ENCODE results near the gene BMPR1A. TPM values are rescaled to one million over a fixed set of nuclear protein-coding genes. Genes with fewer than 3 reads are reported as not detected.

Gene BMPR1A
- polyA plus RNA-seq, 2 of the 4 experiments (the other 2 are of a cell fraction) = 25.5 to 39.0 TPM

- TF ChIP-seq CHD4 (IDR thresholded peaks at IDR 0.05; ENCODE audit: borderline replicate concordance) (no peak), CTCF (IDR thresholded peaks at IDR 0.05) (no peak), POLR2A (IDR thresholded peaks at IDR 0.05; ENCODE audit: low read length) (no peak), CHD2 (IDR thresholded peaks at IDR 0.05; ENCODE audit: low read length, partially characterized antibody) (no peak), SREBF2 (IDR thresholded peaks at IDR 0.05) (no peak), ESRRA (IDR thresholded peaks at IDR 0.05; ENCODE audit: borderline replicate concordance, low read length) (no peak)
- DNase-seq (ENCODE audit: low read depth in 1 of 2, low spot score in 1 of 2) (no peak), FAIRE-seq (no peak), ATAC-seq (no peak)
- 71% methylated on average over 4 of the region's 4 CpGs for WGBS (ENCODE audit: missing lambda C conversion rate)
- CTCF ChIA-PET = interaction anchor here (0.8 kb wide), 1 partner anchor 184 kb away, joined by 3 read pairs; no protein-coding TSS in a partner anchor
- Histone ChIP-seq H3K4me1 (peaks cover 22% of the 10 kb centered on the region; the same call in 2 of the 3 replicates), H3K4me2 (no peak overlapping the region), H3K4me3 (no peak overlapping the region), H3K9me3 (no peaks in the 10 kb centered on the region), H3K27ac (no peak overlapping the region)
- POLR2A ChIA-PET = no interaction called here
These were observed 116.3 kb downstream of the BMPR1A start for GRCh38 chr10:86872757-86873156.

- Histone ChIP-seq H3K4me1 (peaks cover 11% of the 10 kb centered on the region; the same call in 1 of the 3 replicates), H3K4me2 (no peak overlapping the region), H3K4me3 (no peak overlapping the region), H3K9me3 (no peaks in the 10 kb centered on the region), H3K27ac (no peak overlapping the region)
- ChIA-PET CTCF (interaction anchor here (0.5 to 2.5 kb wide), 5 partner anchors 13 to 87 kb away, joined by 3 to 7 read pairs (median 3); no protein-coding TSS in a partner anchor), POLR2A (interaction anchor here (0.7 kb wide), 1 partner anchor 72 kb away, joined by 3 read pairs; no protein-coding TSS in a partner anchor)
- no peak for ATAC-seq
- no peak for DNase-seq (ENCODE audit: low read depth in 1 of 2, low spot score in 1 of 2)
- WGBS (ENCODE audit: missing lambda C conversion rate) = 91% methylated on average over 2 of the region's 2 CpGs
- FAIRE-seq = no peak
- no peak for TF ChIP-seq MAX (IDR thresholded peaks at IDR 0.05)
- TF ChIP-seq ZNF302 (CRISPR knock-in tag; IDR thresholded peaks at IDR 0.05) = no peak
- TF ChIP-seq POLR2AphosphoS2 (conservative IDR thresholded peaks at IDR 0.05; ENCODE audit: low read length) = no peak
- no peak for TF ChIP-seq BHLHE40 (IDR thresholded peaks at IDR 0.05; ENCODE audit: low read depth, low read length)
- no peak for TF ChIP-seq CHD4 (IDR thresholded peaks at IDR 0.05; ENCODE audit: borderline replicate concordance)
- TF ChIP-seq JUNB (IDR thresholded peaks at IDR 0.05) = no peak
- TF ChIP-seq EHF (CRISPR knock-in tag; IDR thresholded peaks at IDR 0.05) = no peak
- no peak for TF ChIP-seq HEYL (CRISPR knock-in tag; IDR thresholded peaks at IDR 0.05)
- no peak for TF ChIP-seq TFCP2L1 (CRISPR knock-in tag; IDR thresholded peaks at IDR 0.05)
- TF ChIP-seq BCL3 (IDR thresholded peaks at IDR 0.05) = no peak
- TF ChIP-seq JUN (IDR thresholded peaks at IDR 0.05) = no peak
- no peak for TF ChIP-seq NR3C1 (IDR thresholded peaks at IDR 0.05)
- TF ChIP-seq SREBF2 (IDR thresholded peaks at IDR 0.05) = no peak
- no peak for TF ChIP-seq RFX5 (IDR thresholded peaks at IDR 0.05)
- TF ChIP-seq KDM1A (IDR thresholded peaks at IDR 0.05; ENCODE audit: low read depth) = no peak
- TF ChIP-seq HOXB13 (CRISPR knock-in tag; IDR thresholded peaks at IDR 0.05; ENCODE audit: low read depth) = no peak
- no peak for TF ChIP-seq RCOR1 (IDR thresholded peaks at IDR 0.05; ENCODE audit: low read depth, low read length)
- TF ChIP-seq HES2 (IDR thresholded peaks at IDR 0.05) = no peak
- TF ChIP-seq TP53 (CRISPR knock-in tag; IDR thresholded peaks at IDR 0.05) = no peak
- TF ChIP-seq EP300 (IDR thresholded peaks at IDR 0.05) = no peak
These were observed 120.3 kb downstream of the BMPR1A start for GRCh38 chr10:86876748-86877147.
